K562 (cell line): Measurements from ENCODE around the gene TRPM4. TPM values are rescaled to one million over a fixed set of nuclear protein-coding genes. Genes with fewer than 3 reads are reported as not detected.
A peak's percentile ranks its signal among the peaks of the same experiment; 100 is the strongest.

Source experiments
- ARID4B ChIP-seq: sonication (generic); formaldehyde crosslinking; IDR thresholded peaks from 2 replicates; pipeline ENCODE4 v1.8.0; 2022; ENCODE audit warnings: mild to moderate bottlenecking, missing genetic modification reagents
- ESRRA ChIP-seq: fragments of 450-650 bp; IDR thresholded peaks from 2 replicates; pipeline ENCODE4 v1.6.1; 2014; ENCODE audit warnings: low read depth, mild to moderate bottlenecking, moderate library complexity, borderline replicate concordance
- FOS ChIP-seq: IDR thresholded peaks from 3 replicates; pipeline ENCODE4 v1.6.1; 2011; ENCODE audit not compliant: insufficient read length; ENCODE audit errors: extremely low read depth
- FOXA1 ChIP-seq: fragments of 450-650 bp; IDR thresholded peaks from 2 replicates; pipeline ENCODE4 v1.6.1; 2016; ENCODE audit warnings: mild to moderate bottlenecking, borderline replicate concordance
- HNRNPL ChIP-seq: fragments of 200-400 bp; formaldehyde crosslinking; IDR thresholded peaks from 2 replicates; pipeline ENCODE4 v1.6.1; 2017; ENCODE audit warnings: low read depth, mild to moderate bottlenecking, low read length
- KAT8 ChIP-seq: fragments of 450-650 bp; IDR thresholded peaks from 2 replicates; pipeline ENCODE4 v1.6.1; 2016; ENCODE audit warnings: low read depth, mild to moderate bottlenecking
- KLF10 ChIP-seq: fragments of 250-450 bp; sonication (Bioruptor Pico); IDR thresholded peaks from 2 replicates; pipeline ENCODE4 v1.6.1; 2021; ENCODE audit warnings: matching md5 sums
- NFE2L1 ChIP-seq: fragments of 450-650 bp; IDR thresholded peaks from 2 replicates; pipeline ENCODE4 v1.6.1; 2016; ENCODE audit warnings: missing genetic modification characterization, low read depth, mild to moderate bottlenecking, missing compliant biosample characterization, moderate library complexity, borderline replicate concordance
- OTX1 ChIP-seq: fragments of 450-650 bp; formaldehyde crosslinking; IDR thresholded peaks from 2 replicates; pipeline ENCODE4 v1.4.0; 2022; ENCODE audit warnings: mild to moderate bottlenecking
- PCBP2 ChIP-seq: fragments of 200-400 bp; formaldehyde crosslinking; IDR thresholded peaks from 2 replicates; pipeline ENCODE4 v1.6.1; 2018; ENCODE audit warnings: low read length, low read depth, mild to moderate bottlenecking, moderate library complexity; ENCODE audit not compliant: poor library complexity, severe bottlenecking
- TEAD1 ChIP-seq, 2 experiments: fragments of 450-650 bp in 1 of 2; sonication (generic) in 1 of 2; formaldehyde crosslinking; IDR thresholded peaks; 2 replicates each; pipeline versions ENCODE4 v1.4.0 to v1.8.0; 2020 to 2022; ENCODE audit warnings: mild to moderate bottlenecking in 2 of 2, missing genetic modification reagents in 1 of 2
- ZNF124 ChIP-seq: sonication (generic); formaldehyde crosslinking; IDR thresholded peaks from 2 replicates; pipeline ENCODE4 v1.8.1; 2022; ENCODE audit warnings: missing genetic modification reagents
- ZNF133 ChIP-seq: fragments of 250-450 bp; sonication (Bioruptor Pico); IDR thresholded peaks from 2 replicates; pipeline ENCODE4 v1.4.0; 2020; ENCODE audit warnings: mild to moderate bottlenecking
- ZNF175 ChIP-seq: fragments of 200-800 bp; sonication (Bioruptor generic); IDR thresholded peaks from 2 replicates; pipeline ENCODE4 v1.6.1; 2016; ENCODE audit warnings: low read depth, mild to moderate bottlenecking, missing genetic modification characterization, missing compliant biosample characterization
- polyA plus RNA-seq, 8 experiments: library from polyadenylated mRNA; depleted of rRNA in 4 of 8; stranded (reverse) in 5 of 8; unstranded in 3 of 8; fragments of >200 nt; fragmentation: Nextera tagmentation in 2 of 8; fragmentation: Illumina TruSeq in 1 of 8; extraction: Ambion mirVana in 2 of 8; extraction: Trizol in 1 of 8; gene quantifications; 2 replicates each; pipeline versions ENCODE4 v1.2.1 to v1.2.3, GENCODE V29; 2011 to 2014; ENCODE audit warnings: inconsistent platforms in 1 of 8, missing spikeins in 1 of 8
- total RNA-seq, 7 experiments: library from RNA; depleted of rRNA in 6 of 7; stranded (reverse); fragments of >200 nt in 6 of 7; fragmentation: Illumina TruSeq in 2 of 7; extraction: Trizol in 2 of 7; gene quantifications; 2 replicates each; pipeline versions ENCODE4 v1.2.1 to v1.2.3, GENCODE V29; 2011 to 2021; ENCODE audit warnings: low replicate concordance in 1 of 7

TRPM4 gene
- total and polyA plus RNA-seq, 9 of the 15 experiments (the other 6 are each of a cell fraction or from before 2014, with no cell fraction given): 6.5 to 45.4 (median 15.2) TPM

GRCh38 chr19:49145573-49146407 is 11.8 kb upstream of the TRPM4 start (continued):
- TF ChIP-seq ARID4B (CRISPR knock-in tag): peak; percentile 64; the same call in 1 of the 2 replicates
- TF ChIP-seq KAT8: no peak
- TF ChIP-seq ZNF133 (CRISPR knock-in tag): no peak
- TF ChIP-seq TEAD1 (CRISPR knock-in tag; IDR thresholded peaks at IDR 0.05): no peak
- no peak for TF ChIP-seq OTX1 (CRISPR knock-in tag)
- TF ChIP-seq ZNF124 (CRISPR knock-in tag): no peak
- no peak for TF ChIP-seq HNRNPL
- no peak for TF ChIP-seq PCBP2
- no peak for TF ChIP-seq FOXA1
- peak; percentile 13; the same call in 1 of the 2 replicates for TF ChIP-seq ESRRA
- TF ChIP-seq NFE2L1: no peak
- TF ChIP-seq FOS: no peak
- TF ChIP-seq ZNF175 (CRISPR knock-in tag): no peak
- TF ChIP-seq KLF10 (CRISPR knock-in tag): no peak
